Glutamatergic neuron (in vitro differentiated cells): ENCODE measurements around the gene TMEM163. TPM values are rescaled to one million over a fixed set of nuclear protein-coding genes. Genes with fewer than 3 reads are reported as not detected.
A peak's percentile ranks its signal among the peaks of the same experiment; 100 is the strongest.

ENCODE experiments used
- DNase-seq: peaks from one replicate; pipeline ENCODE4 v3.0.0; 2022
- H3K27ac Mint-ChIP-seq: one replicate; pipeline ENCODE4 v1.8.0; 2020; ENCODE audit warnings: mild to moderate bottlenecking, mixed read lengths, inconsistent platforms; ENCODE audit not compliant: unreplicated experiment
- H3K27me3 Mint-ChIP-seq: one replicate; pipeline ENCODE4 v1.8.0; 2020; ENCODE audit warnings: mild to moderate bottlenecking, moderate library complexity, mixed read lengths, inconsistent platforms; ENCODE audit not compliant: unreplicated experiment
- H3K36me3 Mint-ChIP-seq: one replicate; pipeline ENCODE4 v1.8.0; 2020; ENCODE audit warnings: mild to moderate bottlenecking, mixed read lengths, inconsistent platforms; ENCODE audit not compliant: unreplicated experiment
- H3K4me1 Mint-ChIP-seq: one replicate; pipeline ENCODE4 v1.8.0; 2020; ENCODE audit warnings: mild to moderate bottlenecking, low read depth, mixed read lengths, inconsistent platforms; ENCODE audit not compliant: unreplicated experiment
- H3K4me3 Mint-ChIP-seq: one replicate; pipeline ENCODE4 v1.8.0; 2020; ENCODE audit warnings: mild to moderate bottlenecking, mixed read lengths, inconsistent platforms; ENCODE audit not compliant: unreplicated experiment
- H3K9me3 Mint-ChIP-seq: one replicate; pipeline ENCODE4 v1.8.0; 2020; ENCODE audit warnings: mild to moderate bottlenecking, moderate library complexity, mixed read lengths, inconsistent platforms; ENCODE audit not compliant: unreplicated experiment
- total RNA-seq: library from RNA; stranded (reverse); fragmentation: NEBNext Ultra II Directional; extraction: Animal tissue kit (Norgen Biotek cat#: 25700); gene quantifications from one replicate; pipeline ENCODE4 v1.2.1, GENCODE V29; 2021; ENCODE audit not compliant: unreplicated experiment
- TF ChIP-seq, protein P1 (sequence below): fragments of 200-600 bp; sonication (generic); IDR thresholded peaks from one replicate; pipeline ENCODE4 v1.5.0; 2021; ENCODE audit not compliant: partially characterized antibody, unreplicated experiment

TMEM163 gene
- total RNA-seq, 1 donor from 2014 or later = 27.7 TPM

DNA sequence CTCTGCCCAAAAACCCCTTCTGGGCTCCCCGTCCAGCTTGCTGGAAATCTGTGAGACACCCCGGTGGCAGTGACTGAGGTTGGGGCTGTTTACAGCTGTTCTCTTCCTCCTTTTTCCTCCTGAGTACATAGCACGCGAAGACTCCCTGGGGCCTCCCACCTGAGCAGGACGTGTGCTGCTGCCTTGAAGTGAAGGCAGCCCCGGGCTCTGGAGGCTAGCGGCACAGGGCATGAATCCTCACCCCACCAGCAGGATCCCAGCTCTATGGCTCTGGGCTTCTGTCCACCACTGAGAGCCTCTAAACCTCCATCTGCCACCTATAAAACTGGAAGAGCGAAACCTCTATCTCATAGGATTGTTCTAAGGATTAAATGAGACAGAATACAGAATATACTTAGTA, 182.5 kb downstream of the TMEM163 start:
- TF ChIP-seq, protein P1, sequence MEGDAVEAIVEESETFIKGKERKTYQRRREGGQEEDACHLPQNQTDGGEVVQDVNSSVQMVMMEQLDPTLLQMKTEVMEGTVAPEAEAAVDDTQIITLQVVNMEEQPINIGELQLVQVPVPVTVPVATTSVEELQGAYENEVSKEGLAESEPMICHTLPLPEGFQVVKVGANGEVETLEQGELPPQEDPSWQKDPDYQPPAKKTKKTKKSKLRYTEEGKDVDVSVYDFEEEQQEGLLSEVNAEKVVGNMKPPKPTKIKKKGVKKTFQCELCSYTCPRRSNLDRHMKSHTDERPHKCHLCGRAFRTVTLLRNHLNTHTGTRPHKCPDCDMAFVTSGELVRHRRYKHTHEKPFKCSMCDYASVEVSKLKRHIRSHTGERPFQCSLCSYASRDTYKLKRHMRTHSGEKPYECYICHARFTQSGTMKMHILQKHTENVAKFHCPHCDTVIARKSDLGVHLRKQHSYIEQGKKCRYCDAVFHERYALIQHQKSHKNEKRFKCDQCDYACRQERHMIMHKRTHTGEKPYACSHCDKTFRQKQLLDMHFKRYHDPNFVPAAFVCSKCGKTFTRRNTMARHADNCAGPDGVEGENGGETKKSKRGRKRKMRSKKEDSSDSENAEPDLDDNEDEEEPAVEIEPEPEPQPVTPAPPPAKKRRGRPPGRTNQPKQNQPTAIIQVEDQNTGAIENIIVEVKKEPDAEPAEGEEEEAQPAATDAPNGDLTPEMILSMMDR = no peak
- Mint-ChIP-seq H3K27me3 (peaks cover 5% of the 10 kb centered on the region), H3K27ac (no peak overlapping the region), H3K4me1 (peaks cover 38% of the 10 kb centered on the region), H3K4me3 (no peak overlapping the region), H3K36me3 (peaks cover 4% of the 10 kb centered on the region), H3K9me3 (peaks cover 4% of the 10 kb centered on the region)
- DNase-seq = no peak

DNA sequence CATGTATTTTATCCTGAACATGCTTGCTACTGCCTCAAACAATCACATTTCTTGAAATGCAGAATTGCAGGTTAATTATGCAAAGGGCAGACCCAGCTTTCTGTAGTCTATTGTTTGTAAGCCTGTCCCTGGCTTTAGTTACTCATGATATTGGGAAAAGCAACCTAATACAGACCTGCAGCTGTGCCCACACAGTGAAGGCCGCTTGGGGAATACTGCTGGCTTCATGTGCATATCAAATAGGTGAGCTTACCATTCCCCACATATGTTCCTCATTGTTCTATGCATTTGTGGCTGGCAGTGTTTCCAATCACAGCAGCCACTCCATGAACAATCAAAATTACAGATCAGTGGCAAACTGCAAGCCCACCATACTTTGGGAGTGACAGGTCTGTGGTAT, 186.3 kb downstream of the TMEM163 start:
- no peak for DNase-seq
- no peaks in the 10 kb centered on the region for H3K27me3 Mint-ChIP-seq
- H3K4me1 Mint-ChIP-seq = peaks cover 37% of the 10 kb centered on the region
- H3K36me3 Mint-ChIP-seq = no peaks in the 10 kb centered on the region
- TF ChIP-seq, protein P1 = no peak
- H3K27ac Mint-ChIP-seq = peak overlapping the region; percentile 79
- no peak overlapping the region for H3K4me3 Mint-ChIP-seq
- H3K9me3 Mint-ChIP-seq = peaks cover under 1% of the 10 kb centered on the region

DNA sequence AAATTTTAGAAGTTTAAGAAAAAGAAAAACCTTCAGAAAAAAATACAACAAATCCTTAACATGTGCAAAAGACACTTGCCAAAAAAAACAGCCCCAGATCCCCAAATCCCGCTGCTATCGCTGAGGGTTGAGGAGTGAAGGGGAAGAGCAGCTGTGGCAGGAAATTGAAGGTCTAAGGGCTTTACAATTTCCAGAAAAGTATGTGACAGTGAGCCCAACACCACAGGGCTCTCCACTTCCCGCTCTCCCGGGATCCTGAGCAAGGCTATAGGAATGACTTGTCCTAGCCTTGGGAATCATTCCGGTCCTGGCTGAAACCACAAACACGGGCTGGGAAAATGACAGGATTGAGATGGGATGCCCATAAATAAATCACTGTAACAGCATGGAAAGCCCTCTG, 191.4 kb downstream of the TMEM163 start:
- peaks cover 10% of the 10 kb centered on the region for H3K9me3 Mint-ChIP-seq
- peaks cover 6% of the 10 kb centered on the region for H3K27me3 Mint-ChIP-seq
- H3K36me3 Mint-ChIP-seq = no peaks in the 10 kb centered on the region
- H3K27ac Mint-ChIP-seq = no peak overlapping the region
- H3K4me1 Mint-ChIP-seq = peaks cover 34% of the 10 kb centered on the region
- DNase-seq = no peak
- TF ChIP-seq, protein P1 = no peak
- H3K4me3 Mint-ChIP-seq = no peak overlapping the region

DNA sequence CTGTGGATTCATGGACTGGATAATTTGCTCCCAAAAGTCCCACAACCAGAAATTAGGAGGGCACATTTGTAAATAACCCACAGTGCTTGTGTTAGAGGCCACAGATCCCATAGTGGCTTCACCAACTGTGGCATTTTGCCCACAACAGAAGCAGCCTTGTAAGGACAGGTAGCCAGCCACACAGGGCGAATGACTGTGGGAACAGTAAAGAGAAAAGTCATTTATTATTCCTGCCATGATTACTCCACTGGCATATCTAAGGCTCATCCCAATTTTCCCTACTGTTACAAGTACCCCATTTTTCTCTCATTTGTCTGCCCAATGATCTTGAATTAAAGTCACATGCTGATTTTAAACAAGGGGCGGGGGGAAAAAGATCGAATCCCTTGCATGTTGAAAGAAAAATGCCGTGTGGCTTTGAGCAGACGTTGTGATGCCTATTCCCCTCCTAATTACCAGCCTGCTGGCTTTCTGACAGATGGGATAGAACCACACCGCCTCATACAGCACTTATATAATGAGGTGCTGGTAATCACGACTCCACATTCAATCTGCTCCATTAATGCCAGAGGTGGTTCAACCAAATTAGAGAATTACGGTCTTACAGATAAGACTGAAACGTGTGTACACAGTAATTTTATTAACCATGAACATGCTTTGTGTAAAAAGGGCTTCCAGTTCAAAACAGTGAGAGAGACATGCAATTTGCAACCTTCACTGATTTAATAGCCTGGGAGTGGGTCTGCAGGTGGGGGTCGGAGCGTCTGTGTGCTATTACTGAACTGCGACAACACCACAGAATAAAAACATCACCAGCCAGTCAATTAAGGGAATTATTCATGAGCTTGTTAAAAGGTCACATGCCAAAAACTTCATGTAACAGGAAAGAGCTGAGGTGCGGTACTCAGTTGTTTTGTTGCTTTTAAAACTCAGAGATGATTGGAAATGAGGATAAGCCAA, 196.0 kb downstream of the TMEM163 start:
- Mint-ChIP-seq H3K9me3 (peaks cover 10% of the 10 kb centered on the region), H3K27me3 (peaks cover 6% of the 10 kb centered on the region), H3K4me3 (peak overlapping the region; percentile 58), H3K27ac (peak overlapping the region; percentile 99), H3K4me1 (peaks cover 38% of the 10 kb centered on the region), H3K36me3 (no peaks in the 10 kb centered on the region)
- TF ChIP-seq, protein P1 = no peak
- peak; percentile 41 for DNase-seq

DNA sequence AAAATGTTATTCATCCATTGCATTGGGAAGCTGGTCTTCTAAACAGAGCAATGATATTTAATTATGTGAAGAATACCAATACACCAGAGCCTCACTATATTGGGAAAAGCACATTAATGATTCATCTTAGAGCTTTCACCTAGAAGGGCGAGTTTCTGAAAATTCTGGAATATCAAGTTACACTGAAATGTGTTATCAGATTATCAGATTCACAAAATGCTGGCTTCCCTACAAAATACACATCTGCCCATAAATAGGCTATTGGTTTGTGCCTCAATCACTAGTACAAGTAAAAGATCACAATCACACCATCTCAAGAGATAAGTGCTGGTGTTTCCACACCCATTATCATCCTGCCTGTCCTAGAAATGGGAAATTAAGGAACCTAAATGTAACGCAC, 200.7 kb downstream of the TMEM163 start:
- peaks cover 4% of the 10 kb centered on the region for H3K27me3 Mint-ChIP-seq
- H3K4me3 Mint-ChIP-seq = no peak overlapping the region

More for the DNA sequence above, 200.7 kb downstream of the TMEM163 start:
- peaks cover 21% of the 10 kb centered on the region for H3K4me1 Mint-ChIP-seq
- peaks cover 7% of the 10 kb centered on the region for H3K9me3 Mint-ChIP-seq
- peaks cover 2% of the 10 kb centered on the region for H3K36me3 Mint-ChIP-seq
- H3K27ac Mint-ChIP-seq = no peak overlapping the region
- DNase-seq = no peak
- TF ChIP-seq, protein P1 = no peak
